ENCODE measurements around the gene BCAR1. TPM values are rescaled to one million over a fixed set of nuclear protein-coding genes. Genes with fewer than 3 reads are reported as not detected.

Gene BCAR1
- total RNA-seq, 1 donor, result 75.3 TPM

DNA sequence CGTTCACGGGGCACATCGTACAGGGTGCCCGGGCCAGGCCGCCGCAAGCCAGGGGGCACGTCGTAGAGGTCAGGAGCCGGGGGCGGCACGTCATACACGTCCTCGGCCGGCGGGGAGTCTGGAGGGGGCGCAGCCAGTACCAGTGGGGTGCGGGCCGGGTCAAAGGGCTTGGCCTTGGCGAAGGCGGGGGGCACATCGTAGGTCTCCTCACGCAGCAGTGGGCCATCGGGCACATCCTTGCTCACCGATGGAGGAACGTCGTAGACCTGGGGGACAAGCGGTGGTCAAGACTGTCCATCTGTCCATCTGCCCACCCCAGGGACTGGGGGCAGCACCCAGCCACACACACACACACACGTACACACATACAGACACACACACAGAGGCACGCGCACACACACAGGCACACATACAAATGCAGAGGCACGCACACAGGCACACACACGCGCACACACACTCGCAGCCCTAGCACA is 15.7 kb downstream of the BCAR1 start:
- Histone ChIP-seq H2AFZ (ENCODE audit: low read length) (no peak overlapping the region), H3K4me2 (ENCODE audit: insufficient read depth, low read length) (no peak overlapping the region), H4K20me1 (ENCODE audit: insufficient read depth, low read length) (peaks cover 54% of the 10 kb centered on the region), H3K79me2 (ENCODE audit: insufficient read depth, low read length) (peaks cover 90% of the 10 kb centered on the region), H3K9me3 (ENCODE audit: low read depth, low read length) (no peaks in the 10 kb centered on the region), H3K27ac (ENCODE audit: low read depth, low read length) (peak overlapping the region; percentile 23), H3K4me1 (ENCODE audit: insufficient read depth, low read length) (peaks cover 24% of the 10 kb centered on the region), H3K36me3 (ENCODE audit: insufficient read depth, low read length) (peaks cover 78% of the 10 kb centered on the region), H3K4me3 (ENCODE audit: insufficient read depth, low read length) (no peak overlapping the region), H3K27me3 (ENCODE audit: insufficient read depth, low read length) (no peaks in the 10 kb centered on the region)
- TF ChIP-seq, protein P1, sequence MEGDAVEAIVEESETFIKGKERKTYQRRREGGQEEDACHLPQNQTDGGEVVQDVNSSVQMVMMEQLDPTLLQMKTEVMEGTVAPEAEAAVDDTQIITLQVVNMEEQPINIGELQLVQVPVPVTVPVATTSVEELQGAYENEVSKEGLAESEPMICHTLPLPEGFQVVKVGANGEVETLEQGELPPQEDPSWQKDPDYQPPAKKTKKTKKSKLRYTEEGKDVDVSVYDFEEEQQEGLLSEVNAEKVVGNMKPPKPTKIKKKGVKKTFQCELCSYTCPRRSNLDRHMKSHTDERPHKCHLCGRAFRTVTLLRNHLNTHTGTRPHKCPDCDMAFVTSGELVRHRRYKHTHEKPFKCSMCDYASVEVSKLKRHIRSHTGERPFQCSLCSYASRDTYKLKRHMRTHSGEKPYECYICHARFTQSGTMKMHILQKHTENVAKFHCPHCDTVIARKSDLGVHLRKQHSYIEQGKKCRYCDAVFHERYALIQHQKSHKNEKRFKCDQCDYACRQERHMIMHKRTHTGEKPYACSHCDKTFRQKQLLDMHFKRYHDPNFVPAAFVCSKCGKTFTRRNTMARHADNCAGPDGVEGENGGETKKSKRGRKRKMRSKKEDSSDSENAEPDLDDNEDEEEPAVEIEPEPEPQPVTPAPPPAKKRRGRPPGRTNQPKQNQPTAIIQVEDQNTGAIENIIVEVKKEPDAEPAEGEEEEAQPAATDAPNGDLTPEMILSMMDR (IDR thresholded peaks at IDR 0.05; ENCODE audit: extremely low read depth, low read depth, low read length), result no peak
- peak; percentile 70 for DNase-seq (ENCODE audit: insufficient read length, low spot score, missing footprints)

DNA sequence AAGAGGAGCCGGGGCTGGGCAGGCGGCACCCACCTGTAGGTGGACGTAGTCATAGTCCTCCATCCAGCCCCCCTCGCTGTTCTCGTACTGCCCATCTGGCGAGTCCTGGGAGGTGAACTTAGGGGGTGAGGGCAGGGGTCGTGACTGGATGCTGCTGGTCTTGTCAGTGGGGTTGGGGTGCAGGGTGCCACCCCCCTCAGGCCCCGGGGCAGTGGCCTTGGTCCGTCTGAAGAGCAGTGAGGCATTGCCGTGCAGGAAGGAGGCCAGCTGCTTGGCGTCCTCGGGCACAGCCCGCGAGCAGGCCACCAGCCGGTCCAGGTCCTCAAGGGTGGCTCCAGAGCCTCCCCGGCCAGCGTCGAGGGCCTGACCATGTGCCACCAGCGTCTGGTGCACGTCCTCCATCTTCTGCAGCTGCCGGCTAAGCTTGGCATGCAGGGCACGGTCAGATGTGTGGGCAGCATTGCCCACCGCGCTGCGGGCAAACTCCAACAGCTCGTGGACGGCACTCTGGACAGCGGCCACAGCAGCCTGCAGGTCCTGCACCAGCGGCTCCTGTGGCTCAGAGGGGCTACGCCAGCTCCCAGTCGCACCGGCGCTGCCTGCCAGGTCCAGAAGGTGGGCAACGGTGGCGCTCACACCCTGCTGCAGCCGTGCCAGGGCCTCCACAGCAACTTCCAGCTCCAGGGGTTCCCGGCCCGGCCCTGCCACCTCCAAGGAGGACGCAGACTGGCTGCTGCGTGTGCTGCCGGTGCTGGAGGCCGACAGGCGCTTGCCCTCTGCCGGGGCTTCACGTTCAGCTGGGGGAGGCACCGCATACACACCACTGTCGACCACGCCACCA is 16.3 kb downstream of the BCAR1 start:
- Histone ChIP-seq H3K27ac (ENCODE audit: low read depth, low read length) (peak overlapping the region; percentile 61), H3K4me3 (ENCODE audit: insufficient read depth, low read length) (no peak overlapping the region), H2AFZ (ENCODE audit: low read length) (no peak overlapping the region), H3K4me2 (ENCODE audit: insufficient read depth, low read length) (no peak overlapping the region), H3K27me3 (ENCODE audit: insufficient read depth, low read length) (no peaks in the 10 kb centered on the region), H3K9me3 (ENCODE audit: low read depth, low read length) (no peaks in the 10 kb centered on the region), H3K36me3 (ENCODE audit: insufficient read depth, low read length) (peaks cover 79% of the 10 kb centered on the region), H4K20me1 (ENCODE audit: insufficient read depth, low read length) (peaks cover 59% of the 10 kb centered on the region), H3K79me2 (ENCODE audit: insufficient read depth, low read length) (peaks cover 89% of the 10 kb centered on the region), H3K4me1 (ENCODE audit: insufficient read depth, low read length) (peaks cover 22% of the 10 kb centered on the region)
- TF ChIP-seq, protein P1 (IDR thresholded peaks at IDR 0.05; ENCODE audit: extremely low read depth, low read depth, low read length), result no peak
- peak; percentile 89 for DNase-seq (ENCODE audit: insufficient read length, low spot score, missing footprints)

DNA sequence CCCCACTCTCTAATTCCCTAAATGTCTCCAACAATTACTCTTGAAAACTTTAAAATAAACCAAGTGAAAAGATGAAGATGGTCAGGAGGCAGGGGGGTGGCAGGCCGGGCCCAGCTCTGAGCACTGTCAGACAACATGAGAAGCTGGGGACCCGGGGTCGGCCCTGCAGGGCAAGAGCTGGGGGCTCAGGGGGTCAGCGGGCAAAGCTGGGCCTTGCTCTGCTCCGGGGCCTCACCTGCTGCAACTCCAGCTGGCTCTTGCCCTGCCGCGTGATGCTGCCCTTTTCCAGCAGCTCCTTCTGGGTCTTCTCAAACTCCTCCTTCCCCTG is 17.8 kb downstream of the BCAR1 start:
- H3K4me1 ChIP-seq (ENCODE audit: insufficient read depth, low read length), result peaks cover 8% of the 10 kb centered on the region
- H3K27ac ChIP-seq (ENCODE audit: low read depth, low read length), result peak overlapping the region; percentile 41
- TF ChIP-seq, protein P1 (IDR thresholded peaks at IDR 0.05; ENCODE audit: extremely low read depth, low read depth, low read length), result no peak
- peaks cover 72% of the 10 kb centered on the region for H4K20me1 ChIP-seq (ENCODE audit: insufficient read depth, low read length)
- H3K79me2 ChIP-seq (ENCODE audit: insufficient read depth, low read length), result peaks cover 81% of the 10 kb centered on the region
- H3K4me2 ChIP-seq (ENCODE audit: insufficient read depth, low read length), result no peak overlapping the region
- H3K4me3 ChIP-seq (ENCODE audit: insufficient read depth, low read length), result no peak overlapping the region
- no peaks in the 10 kb centered on the region for H3K9me3 ChIP-seq (ENCODE audit: low read depth, low read length)
- H2AFZ ChIP-seq (ENCODE audit: low read length), result no peak overlapping the region
- peaks cover 88% of the 10 kb centered on the region for H3K36me3 ChIP-seq (ENCODE audit: insufficient read depth, low read length)
- no peak for DNase-seq (ENCODE audit: insufficient read length, low spot score, missing footprints)
- no peaks in the 10 kb centered on the region for H3K27me3 ChIP-seq (ENCODE audit: insufficient read depth, low read length)

DNA sequence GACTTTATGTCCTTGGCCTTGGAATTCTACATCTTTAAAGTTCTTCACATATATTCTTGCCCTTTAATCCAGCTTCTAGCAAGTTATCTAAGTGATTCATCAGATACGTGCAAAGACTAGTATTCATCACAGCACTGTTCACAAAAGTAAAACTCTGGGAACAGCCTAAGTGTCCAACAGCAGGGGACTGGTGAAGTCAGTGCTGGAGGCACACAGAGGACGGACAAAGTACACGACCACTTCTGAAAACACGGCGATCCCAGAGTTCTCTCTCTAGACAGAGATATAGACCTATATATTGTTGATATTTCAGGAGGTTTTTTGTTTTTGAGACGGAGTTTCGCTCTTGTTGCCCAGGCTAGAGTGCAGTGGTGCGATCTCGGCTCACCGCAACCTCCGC is 19.9 kb downstream of the BCAR1 start:
- Histone ChIP-seq H3K27me3 (ENCODE audit: insufficient read depth, low read length) (no peaks in the 10 kb centered on the region), H2AFZ (ENCODE audit: low read length) (no peak overlapping the region), H3K4me3 (ENCODE audit: insufficient read depth, low read length) (no peak overlapping the region), H3K4me2 (ENCODE audit: insufficient read depth, low read length) (no peak overlapping the region), H3K27ac (ENCODE audit: low read depth, low read length) (peak overlapping the region; percentile 17), H4K20me1 (ENCODE audit: insufficient read depth, low read length) (peaks cover 73% of the 10 kb centered on the region), H3K79me2 (ENCODE audit: insufficient read depth, low read length) (peaks cover 64% of the 10 kb centered on the region), H3K4me1 (ENCODE audit: insufficient read depth, low read length) (no peaks in the 10 kb centered on the region), H3K9me3 (ENCODE audit: low read depth, low read length) (no peaks in the 10 kb centered on the region), H3K36me3 (ENCODE audit: insufficient read depth, low read length) (peaks cover 82% of the 10 kb centered on the region)
- TF ChIP-seq, protein P1 (IDR thresholded peaks at IDR 0.05; ENCODE audit: extremely low read depth, low read depth, low read length), result no peak
- DNase-seq (ENCODE audit: insufficient read length, low spot score, missing footprints), result peak; percentile 82
